Adipose tissue (tissue), 3 donors: ENCODE data around the gene FARP2. TPM values are rescaled to one million over a fixed set of nuclear protein-coding genes. Genes with fewer than 3 reads are reported as not detected.
"Not testable (repeated sequence)": the region's sequence is repeated elsewhere in the genome, so short reads cannot be mapped to it uniquely, and the experiment has no call there.

Experiments
- H3K27ac ChIP-seq: one replicate; pipeline ENCODE4 v1.5.1; 2013; ENCODE audit warnings: low read depth, low read length
- WGBS, 3 donors: extraction: QIAGEN DNeasy Blood & Tissue Kit; methylation state at CpG; one replicate each; pipeline ENCODE4 v1.1.7; 2013; 5-methylcytosine and 5-hydroxymethylcytosine counted together
- polyA plus RNA-seq, 3 donors: library from polyadenylated mRNA; stranded (reverse); fragments of 200-250 nt; gene quantifications; one replicate each; pipeline ENCODE4 v1.2.3, GENCODE V29; 2013
- donor health status: healthy with polysubstance abuse.
- donor health status: Bipolar disorder and iron deficiency.
- donor health status: healthy.

FARP2 gene
- polyA plus RNA-seq, 3 donors, result 10.2 to 17.5 (median 14.1) TPM

- 81 to 88% (median 86%) methylated on average over 15 of the region's 15 CpGs for WGBS, 3 donors
- no peak overlapping the region for H3K27ac ChIP-seq
Measured at GRCh38 chr2:241505086-241505780, 149.1 kb downstream of the FARP2 start.

- 90 to 91% (median 90%) methylated on average over 7 of the region's 7 CpGs for WGBS, 3 donors
- no peak overlapping the region for H3K27ac ChIP-seq
Measured at GRCh38 chr2:241505781-241506201, 149.7 kb downstream of the FARP2 start.

DNA sequence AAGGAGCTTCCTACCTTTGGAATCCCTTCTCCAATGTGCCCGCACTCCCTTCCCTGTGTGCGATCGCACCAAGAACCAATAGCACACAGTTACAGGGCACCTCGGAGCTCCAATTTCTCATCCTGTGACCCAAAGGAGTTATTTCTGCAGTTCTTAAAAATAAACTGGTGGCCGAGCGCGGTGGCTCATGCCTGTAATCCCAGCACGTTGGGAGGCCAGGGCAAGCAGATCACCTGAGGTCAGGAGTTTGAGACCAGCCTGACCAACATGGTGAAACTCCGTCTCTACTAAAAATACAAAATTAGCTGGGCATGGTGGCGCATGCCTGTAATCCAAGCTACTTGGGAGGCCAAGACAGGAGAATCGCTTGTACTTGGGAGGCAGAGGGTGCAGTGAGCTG lies 150.2 kb downstream of the FARP2 start:
- not testable (repeated sequence) for H3K27ac ChIP-seq
- 94 to 96% (median 95%) methylated on average over 11 of the region's 11 CpGs for WGBS, 3 donors

GRCh38 chr2:241506793-241507429 lies 150.8 kb downstream of the FARP2 start:
- 40 to 53% (median 47%) methylated on average over 19 of the region's 19 CpGs for WGBS, 3 donors
- no peak overlapping the region for H3K27ac ChIP-seq

DNA sequence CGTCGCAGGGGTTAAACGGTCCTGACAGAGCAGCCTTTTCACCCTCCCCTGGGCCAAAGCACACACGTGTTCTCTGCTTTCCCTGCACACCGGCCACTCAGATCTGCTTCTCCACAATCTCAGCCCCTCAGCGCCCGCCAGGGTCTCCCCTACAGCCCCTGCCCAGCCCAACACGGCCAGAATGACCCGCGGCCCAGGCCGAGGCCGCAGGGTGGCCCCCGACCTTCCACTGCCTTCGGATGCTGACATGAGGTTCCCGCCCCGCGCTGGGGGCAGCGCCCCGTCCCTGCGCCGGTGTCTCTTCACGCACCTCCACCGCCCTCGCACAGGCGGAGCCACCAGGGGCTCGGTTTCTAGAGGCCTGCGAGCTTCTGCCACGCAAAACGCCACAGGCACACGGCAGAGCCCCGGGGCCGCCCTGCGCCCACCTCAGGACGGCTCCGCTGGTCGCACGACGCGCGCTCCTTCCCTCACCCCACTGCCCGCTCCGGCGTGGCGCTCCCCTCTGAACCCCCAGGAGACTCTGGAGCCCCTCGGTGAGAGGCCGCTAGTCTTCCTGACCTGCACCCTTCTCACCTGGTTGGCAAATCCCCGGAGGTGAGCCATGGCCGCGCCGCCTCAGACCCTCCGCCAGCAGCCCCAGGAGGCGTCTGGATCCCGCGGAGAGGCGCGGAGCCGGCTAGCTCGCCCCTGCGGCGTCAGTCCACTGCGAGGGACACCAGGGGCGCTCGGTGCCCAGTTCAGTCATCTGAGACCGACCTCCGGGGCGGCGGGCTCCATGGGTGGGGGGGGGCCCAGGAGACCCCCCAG lies 151.6 kb downstream of the FARP2 start:
- WGBS, 3 donors, result 1% methylated on average over 67 of the region's 67 CpGs
- H3K27ac ChIP-seq, result no peak overlapping the region

GRCh38 chr2:241508240-241509154 lies 152.4 kb downstream of the FARP2 start, which contains the start of gene STK25:
STK25 (minus strand) TSS chr2:241508584; CDS start chr2:241508035, 549 bp downstream.
- no peak within 1 kb of the TSS for H3K27ac ChIP-seq
- 1% methylated on average over 72 to 122 of the region's 122 CpGs for WGBS, 3 donors

DNA sequence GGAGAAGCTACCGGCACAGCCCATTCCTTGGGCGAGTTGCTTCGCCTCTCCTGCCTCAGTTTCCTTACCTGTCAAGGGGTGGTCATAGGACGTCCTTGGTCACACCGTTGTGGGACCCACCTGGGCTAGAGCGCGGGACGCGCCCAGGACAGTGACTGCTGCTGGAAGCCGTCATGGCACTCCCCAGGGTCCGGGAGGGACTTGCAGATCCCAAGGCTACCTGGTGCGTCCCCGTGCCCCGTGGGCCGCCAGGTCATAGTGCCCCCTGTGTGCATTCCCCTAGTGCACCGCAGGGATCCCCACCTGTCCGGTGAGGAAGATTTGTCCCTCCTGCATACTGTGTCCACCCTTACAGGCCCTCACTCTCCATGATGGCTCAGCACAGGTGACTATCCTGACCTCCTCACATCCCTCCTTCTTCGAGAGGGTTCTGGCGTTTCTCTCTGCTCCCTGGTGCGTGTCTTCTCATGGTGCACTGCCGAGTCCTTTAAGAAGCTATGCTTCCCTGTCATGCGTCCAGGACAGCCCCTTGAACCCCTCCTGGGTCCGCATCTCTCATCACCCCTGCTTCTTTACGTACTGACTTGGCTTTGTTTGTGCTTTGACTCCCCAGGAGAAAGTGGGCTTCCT lies 153.2 kb downstream of the FARP2 start:
- 19 to 27% (median 25%) methylated on average over 24 of the region's 24 CpGs for WGBS, 3 donors
- no peak overlapping the region for H3K27ac ChIP-seq

DNA sequence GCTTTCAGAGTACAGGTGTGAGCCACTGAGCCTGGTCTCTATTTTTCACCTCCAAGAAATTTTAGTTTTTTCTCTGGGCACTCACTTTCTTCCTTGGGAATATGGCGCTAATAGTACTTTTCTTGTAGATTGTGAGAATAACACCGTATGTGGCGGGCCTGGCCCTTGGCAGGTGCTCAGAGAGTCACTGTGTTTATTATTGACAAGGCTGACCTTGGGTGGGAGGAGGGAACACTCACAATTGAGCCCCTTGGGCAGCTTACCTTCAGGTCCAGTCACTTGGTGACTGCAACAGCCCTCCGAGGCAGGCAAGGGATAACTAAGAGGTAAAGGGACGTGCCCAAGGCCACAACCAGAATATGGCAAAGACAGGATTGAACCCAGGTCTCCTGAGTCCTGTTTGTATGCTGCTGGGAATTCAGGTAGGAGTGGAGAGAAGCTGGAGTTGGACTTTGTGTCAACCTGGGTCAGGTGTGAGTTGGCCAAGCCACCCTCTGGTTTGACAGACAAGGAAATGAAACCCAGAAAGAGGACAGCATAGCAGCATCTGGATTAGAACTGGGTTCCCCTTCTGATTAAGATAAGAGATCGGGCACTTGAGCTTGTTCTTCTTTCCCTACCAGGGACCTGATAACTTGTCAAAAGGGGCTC lies 155.1 kb downstream of the FARP2 start:
- no peak overlapping the region for H3K27ac ChIP-seq
- 48 to 96% (median 96%) methylated on average over 6 of the region's 6 CpGs for WGBS, 3 donors

GRCh38 chr2:241514553-241514952 lies 158.5 kb downstream of the FARP2 start:
- H3K27ac ChIP-seq, result no peak overlapping the region
- WGBS, 3 donors, result 73 to 82% (median 74%) methylated on average over 5 of the region's 5 CpGs

DNA sequence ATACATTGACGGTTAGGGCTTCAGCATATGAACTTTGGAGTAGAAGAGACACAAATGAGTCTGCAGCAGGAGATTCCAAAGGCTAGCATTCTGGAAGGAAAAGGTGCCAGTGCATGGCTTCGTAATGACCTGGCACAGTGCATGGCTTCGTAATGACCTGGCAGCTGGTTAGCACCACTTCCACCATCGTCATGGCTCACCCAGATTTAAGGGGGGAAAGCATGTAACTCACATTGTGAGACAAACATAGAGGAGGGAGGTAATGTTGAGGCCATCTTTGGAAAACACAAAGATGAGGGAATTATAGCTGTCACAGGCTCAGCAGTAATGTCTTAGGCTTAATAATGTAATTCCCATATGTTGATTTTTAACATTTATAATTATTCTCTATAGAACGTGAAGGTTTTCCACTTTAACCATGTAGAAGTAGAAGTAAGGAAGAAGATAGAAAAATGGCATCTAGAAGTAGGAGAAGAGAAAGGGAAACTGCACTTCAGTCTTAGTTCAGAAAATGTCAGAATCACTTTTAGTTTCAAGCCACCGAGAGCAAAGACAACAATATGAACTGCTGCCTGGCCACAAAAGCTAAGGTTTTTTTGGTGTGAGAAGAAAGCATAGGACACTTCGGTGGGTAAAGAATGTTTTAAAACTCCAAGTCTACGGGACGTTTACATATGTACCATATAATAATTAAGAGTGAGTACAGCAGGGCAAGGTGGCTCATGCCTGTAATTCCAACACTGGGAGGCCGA lies 159.1 kb downstream of the FARP2 start:
- H3K27ac ChIP-seq, result no peak overlapping the region
- 58 to 78% (median 68%) methylated on average over 10 of the region's 10 CpGs for WGBS, 3 donors

GRCh38 chr2:241516520-241516965 lies 160.5 kb downstream of the FARP2 start:
- WGBS, 3 donors, result 96 to 98% (median 96%) methylated on average over 3 of the region's 3 CpGs

GRCh38 chr2:241517297-241517696 lies 161.2 kb downstream of the FARP2 start:
- 90 to 93% (median 92%) methylated on average over 6 of the region's 6 CpGs for WGBS, 3 donors
- no peak overlapping the region for H3K27ac ChIP-seq

More at GRCh38 chr2:241516520-241516965, 160.5 kb downstream of the FARP2 start:
- H3K27ac ChIP-seq, result no peak overlapping the region

- WGBS, 3 donors, result 70 to 77% (median 74%) methylated on average over 11 of the region's 11 CpGs
- no peak overlapping the region for H3K27ac ChIP-seq
Measured at GRCh38 chr2:241519669-241520068, 163.6 kb downstream of the FARP2 start.

GRCh38 chr2:241522477-241522876 lies 166.4 kb downstream of the FARP2 start:
- 77 to 82% (median 81%) methylated on average over 5 of the region's 5 CpGs for WGBS, 3 donors
- no peak overlapping the region for H3K27ac ChIP-seq

- not testable (repeated sequence) for H3K27ac ChIP-seq
- 89 to 94% (median 93%) methylated on average over 31 of the region's 31 CpGs for WGBS, 3 donors
Measured at GRCh38 chr2:241525818-241526780, 170.0 kb downstream of the FARP2 start.
